NT2/D1 (cell line): Measurements from ENCODE around the gene FAM184B.

ENCODE experiments used
- SUZ12 ChIP-seq: IDR thresholded peaks from 2 replicates; pipeline ENCODE4 v1.6.1; 2011; ENCODE audit not compliant: insufficient read length, insufficient read depth; ENCODE audit errors: extremely low read depth
- ZNF274 ChIP-seq: IDR thresholded peaks from 2 replicates; pipeline ENCODE4 v1.6.1; 2011; ENCODE audit warnings: mild to moderate bottlenecking, low read depth, low read length

- TF ChIP-seq SUZ12: no peak
- TF ChIP-seq ZNF274: no peak
These were observed 94.1 kb downstream of the FAM184B start for GRCh38 chr4:17687237-17687857.
